Activated CD8-positive, alpha-beta memory T cell treated with anti-CD3 and anti-CD28 coated beads for 1 hour (primary cell): ENCODE data around the gene SPINT4.
"Not testable (repeated sequence)": the region's sequence is repeated elsewhere in the genome, so short reads cannot be mapped to it uniquely, and the experiment has no call there.

Experiments used
- DNase-seq, 2 donors: peaks; one replicate each; pipeline ENCODE4 v3.0.0-alpha.2; 2020; ENCODE audit warnings: low read depth in 1 of 2; ENCODE audit errors: extremely low read depth in 1 of 2

SPINT4 gene

GRCh38 chr20:45722047-45722446, at the start of gene SPINT4:
SPINT4 (plus strand) TSS chr20:45722347; CDS start chr20:45722368, 21 bp downstream.
- no peak for DNase-seq

GRCh38 chr20:45672765-45673164, 49.4 kb upstream of the SPINT4 start:
- no peak for DNase-seq

- no peak for DNase-seq
Measured at GRCh38 chr20:45679650-45680049, 42.5 kb upstream of the SPINT4 start.

GRCh38 chr20:45685896-45686295, 36.3 kb upstream of the SPINT4 start:
- no peak for DNase-seq

GRCh38 chr20:45693346-45693745, 28.8 kb upstream of the SPINT4 start:
- not testable (repeated sequence) for DNase-seq

GRCh38 chr20:45695496-45695895, 26.7 kb upstream of the SPINT4 start:
- no peak for DNase-seq

- DNase-seq: no peak
Measured at GRCh38 chr20:45701104-45701503, 21.0 kb upstream of the SPINT4 start.

- DNase-seq: no peak
Measured at GRCh38 chr20:45701873-45702272, 20.3 kb upstream of the SPINT4 start, which contains the start of gene WFDC13. WFDC13 (plus strand) TSS chr20:45702038; CDS start chr20:45702124, 86 bp downstream.

GRCh38 chr20:45704969-45705637, 17.0 kb upstream of the SPINT4 start, which contains the start of gene WFDC10B:
WFDC10B (minus strand) TSS chr20:45705019; CDS start chr20:45685992, 19,027 bp downstream.
- no peak for DNase-seq

GRCh38 chr20:45716141-45716688, 5.9 kb upstream of the SPINT4 start:
- DNase-seq: not testable (repeated sequence)

GRCh38 chr20:45725134-45725533, 3.0 kb downstream of the SPINT4 start:
- no peak for DNase-seq

- no peak for DNase-seq
Measured at GRCh38 chr20:45727044-45727443, 4.9 kb downstream of the SPINT4 start.

GRCh38 chr20:45732199-45732598, 10.1 kb downstream of the SPINT4 start:
- no peak for DNase-seq

- DNase-seq: no peak
Measured at GRCh38 chr20:45735552-45735951, 13.4 kb downstream of the SPINT4 start.

- no peak for DNase-seq
Measured at GRCh38 chr20:45735988-45736387, 13.8 kb downstream of the SPINT4 start.

- no peak for DNase-seq
Measured at GRCh38 chr20:45742596-45742995, 20.4 kb downstream of the SPINT4 start.

GRCh38 chr20:45745015-45745414, 22.9 kb downstream of the SPINT4 start:
- no peak for DNase-seq

GRCh38 chr20:45751721-45752120, 29.6 kb downstream of the SPINT4 start:
- no peak for DNase-seq

- DNase-seq: no peak
Measured at GRCh38 chr20:45752746-45753145, 30.6 kb downstream of the SPINT4 start.

GRCh38 chr20:45758096-45758495, 35.9 kb downstream of the SPINT4 start:
- DNase-seq: no peak

GRCh38 chr20:45759921-45760320, 37.8 kb downstream of the SPINT4 start:
- not testable (repeated sequence) for DNase-seq

- DNase-seq: not testable (repeated sequence)
Measured at GRCh38 chr20:45761966-45762365, 39.8 kb downstream of the SPINT4 start.
